ENCODE data around the gene NUP210L.

GRCh38 chr1:153968000-153968363 lies 186.9 kb downstream of the NUP210L start:
- TF ChIP-seq, protein P1, sequence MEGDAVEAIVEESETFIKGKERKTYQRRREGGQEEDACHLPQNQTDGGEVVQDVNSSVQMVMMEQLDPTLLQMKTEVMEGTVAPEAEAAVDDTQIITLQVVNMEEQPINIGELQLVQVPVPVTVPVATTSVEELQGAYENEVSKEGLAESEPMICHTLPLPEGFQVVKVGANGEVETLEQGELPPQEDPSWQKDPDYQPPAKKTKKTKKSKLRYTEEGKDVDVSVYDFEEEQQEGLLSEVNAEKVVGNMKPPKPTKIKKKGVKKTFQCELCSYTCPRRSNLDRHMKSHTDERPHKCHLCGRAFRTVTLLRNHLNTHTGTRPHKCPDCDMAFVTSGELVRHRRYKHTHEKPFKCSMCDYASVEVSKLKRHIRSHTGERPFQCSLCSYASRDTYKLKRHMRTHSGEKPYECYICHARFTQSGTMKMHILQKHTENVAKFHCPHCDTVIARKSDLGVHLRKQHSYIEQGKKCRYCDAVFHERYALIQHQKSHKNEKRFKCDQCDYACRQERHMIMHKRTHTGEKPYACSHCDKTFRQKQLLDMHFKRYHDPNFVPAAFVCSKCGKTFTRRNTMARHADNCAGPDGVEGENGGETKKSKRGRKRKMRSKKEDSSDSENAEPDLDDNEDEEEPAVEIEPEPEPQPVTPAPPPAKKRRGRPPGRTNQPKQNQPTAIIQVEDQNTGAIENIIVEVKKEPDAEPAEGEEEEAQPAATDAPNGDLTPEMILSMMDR (IDR thresholded peaks at IDR 0.05), result no peak
- no peak for TF ChIP-seq POLR2A (IDR thresholded peaks at IDR 0.05)
- no peak for TF ChIP-seq EP300 (IDR thresholded peaks at IDR 0.05)

Measured in tibial nerve (tissue), 4 donors.